Trophoblast cell (in vitro differentiated cells and primary cell): ENCODE results near the gene DCDC2C.

Experiments used
- DNase-seq, 2 donors: peaks; one replicate each; pipeline ENCODE4 v3.0.0-alpha.2; 2016
- H2AFZ ChIP-seq: 2 replicates; pipeline ENCODE4 v1.6.1; 2013; ENCODE audit warnings: low read length, moderate library complexity, mild to moderate bottlenecking; ENCODE audit not compliant: insufficient read depth, poor library complexity
- H2AK5ac ChIP-seq: 2 replicates; pipeline ENCODE4 v1.6.1; 2013; ENCODE audit warnings: mild to moderate bottlenecking, low read length
- H2BK120ac ChIP-seq: 2 replicates; pipeline ENCODE4 v1.6.1; 2013; ENCODE audit warnings: low read length, mild to moderate bottlenecking, moderate library complexity; ENCODE audit not compliant: insufficient read depth, poor library complexity
- H2BK12ac ChIP-seq: 2 replicates; pipeline ENCODE4 v1.6.1; 2013; ENCODE audit warnings: mild to moderate bottlenecking, low read length, moderate library complexity
- H2BK5ac ChIP-seq: 2 replicates; pipeline ENCODE4 v1.6.1; 2013; ENCODE audit warnings: low read length, low read depth, moderate library complexity, mild to moderate bottlenecking; ENCODE audit not compliant: poor library complexity
- H3K14ac ChIP-seq: 2 replicates; pipeline ENCODE4 v1.6.1; 2013; ENCODE audit warnings: mild to moderate bottlenecking, low read length
- H3K18ac ChIP-seq: 2 replicates; pipeline ENCODE4 v1.6.1; 2013; ENCODE audit warnings: mild to moderate bottlenecking, low read length
- H3K23ac ChIP-seq: 2 replicates; pipeline ENCODE4 v1.6.1; 2013; ENCODE audit warnings: low read length
- H3K27ac ChIP-seq: 2 replicates; pipeline ENCODE4 v1.5.1; 2013; ENCODE audit warnings: low read depth, mild to moderate bottlenecking, inconsistent platforms, low read length, moderate library complexity
- H3K27me3 ChIP-seq: 2 replicates; pipeline ENCODE4 v1.6.1; 2013; ENCODE audit warnings: inconsistent platforms, mild to moderate bottlenecking, low read length, moderate library complexity; ENCODE audit not compliant: insufficient read depth
- H3K36me3 ChIP-seq, 2 experiments: 1 replicate in 1 of 2; 2 replicates in 1 of 2; pipeline ENCODE4 v1.6.1; 2013; ENCODE audit warnings: low read length in 2 of 2, mild to moderate bottlenecking in 2 of 2, moderate library complexity in 1 of 2; ENCODE audit not compliant: insufficient read depth in 2 of 2, control insufficient read depth in 1 of 2
- H3K4ac ChIP-seq: 2 replicates; pipeline ENCODE4 v1.6.1; 2013; ENCODE audit warnings: low read depth, mild to moderate bottlenecking, low read length, moderate library complexity
- H3K4me1 ChIP-seq, 2 experiments: 1 replicate in 1 of 2; 2 replicates in 1 of 2; pipeline ENCODE4 v1.6.1; 2013; ENCODE audit warnings: low read length in 2 of 2, mild to moderate bottlenecking in 2 of 2, moderate library complexity in 1 of 2; ENCODE audit not compliant: insufficient read depth in 2 of 2, control insufficient read depth in 1 of 2
- H3K4me2 ChIP-seq: 2 replicates; pipeline ENCODE4 v1.6.1; 2013; ENCODE audit warnings: inconsistent platforms, mild to moderate bottlenecking, low read length, moderate library complexity
- H3K4me3 ChIP-seq: 2 replicates; pipeline ENCODE4 v1.5.1; 2013; ENCODE audit warnings: mild to moderate bottlenecking, low read depth, low read length, inconsistent platforms
- H3K79me1 ChIP-seq: one replicate; pipeline ENCODE4 v1.6.1; 2013; ENCODE audit warnings: low read length
- H3K79me2 ChIP-seq: 2 replicates; pipeline ENCODE4 v1.6.1; 2013; ENCODE audit warnings: low read length, mild to moderate bottlenecking; ENCODE audit not compliant: control insufficient read depth, insufficient read depth, poor library complexity
- H3K9ac ChIP-seq: 2 replicates; pipeline ENCODE4 v1.6.1; 2013; ENCODE audit warnings: mild to moderate bottlenecking, low read length
- H3K9me3 ChIP-seq: 2 replicates; pipeline ENCODE4 v1.6.1; 2013; ENCODE audit warnings: low read depth, mild to moderate bottlenecking, control low read depth, inconsistent platforms, low read length; ENCODE audit not compliant: insufficient read depth
- H4K12ac ChIP-seq: 2 replicates; pipeline ENCODE4 v1.6.1; 2013; ENCODE audit warnings: low read depth, mild to moderate bottlenecking, low read length, moderate library complexity
- H4K8ac ChIP-seq: 2 replicates; pipeline ENCODE4 v1.6.1; 2013; ENCODE audit warnings: low read depth, mild to moderate bottlenecking, low read length, moderate library complexity
- H4K91ac ChIP-seq: one replicate; pipeline ENCODE4 v1.6.1; 2013; ENCODE audit warnings: low read depth, mild to moderate bottlenecking, low read length, moderate library complexity
- WGBS: extraction: QIAGEN DNeasy Blood & Tissue Kit; methylation state at CpG from one replicate; pipeline ENCODE4 v1.1.7; 2013; ENCODE audit warnings: missing lambda C conversion rate; ENCODE audit not compliant: insufficient read length, insufficient coverage; ENCODE audit errors: extremely low coverage; 5-methylcytosine and 5-hydroxymethylcytosine counted together

The DCDC2C gene

DNA sequence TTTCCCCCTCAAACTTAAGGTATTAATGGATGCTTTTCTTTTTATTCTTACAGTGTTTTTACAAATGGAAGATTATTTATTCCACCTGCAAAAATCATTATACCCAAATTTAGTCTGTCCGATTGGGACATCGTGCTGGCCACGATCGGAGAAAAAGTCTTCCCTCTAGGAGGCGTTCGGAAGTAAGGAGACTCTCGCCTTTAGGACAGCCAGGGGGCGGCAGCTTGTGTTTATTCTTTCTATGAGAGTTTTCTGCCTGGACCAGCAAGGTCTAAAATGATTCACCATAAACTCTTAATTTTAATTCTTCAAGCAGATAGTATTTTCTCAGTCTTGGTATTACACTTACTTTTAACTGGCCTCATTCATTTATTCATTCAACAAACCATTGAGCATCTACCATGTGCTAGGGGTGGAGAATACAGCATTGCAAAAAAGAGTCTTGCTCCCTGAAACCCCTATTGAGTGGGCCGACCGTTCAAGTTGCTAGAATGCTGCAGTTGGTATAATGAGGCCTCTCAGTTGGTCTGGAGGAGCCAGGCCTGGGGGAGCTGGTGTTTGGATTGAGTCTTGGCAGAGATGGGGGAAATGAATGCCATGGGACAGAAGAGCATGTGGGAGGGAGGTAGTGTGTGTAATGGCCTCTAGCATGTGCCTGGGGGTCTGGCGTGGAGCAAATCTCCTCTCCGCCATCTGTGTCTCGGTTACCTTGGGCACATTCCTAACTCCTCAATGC is 38.7 kb downstream of the DCDC2C start:
- Histone ChIP-seq H3K4me2 (no peak overlapping the region), H2AFZ (no peak overlapping the region), H3K27me3 (no peaks in the 10 kb centered on the region), H3K4me1 (peaks cover 0 to 3% of the 10 kb centered on the region in 2 experiments), H3K9ac (no peak overlapping the region), H3K27ac (no peak overlapping the region), H2BK12ac (no peak overlapping the region), H3K4ac (no peak overlapping the region), H3K14ac (no peak overlapping the region), H4K91ac (no peak overlapping the region), H3K79me1 (no peaks in the 10 kb centered on the region), H3K9me3 (peaks cover 2% of the 10 kb centered on the region), H3K36me3 (no peaks in the 10 kb centered on the region), H4K12ac (no peak overlapping the region), H2BK120ac (no peak overlapping the region), H3K79me2 (no peaks in the 10 kb centered on the region), H3K23ac (no peak overlapping the region), H3K4me3 (no peak overlapping the region), H2BK5ac (no peak overlapping the region), H4K8ac (no peak overlapping the region), H3K18ac (no peak overlapping the region), H2AK5ac (no peak overlapping the region)
- DNase-seq, result no peak
- WGBS, result no CpG with 5 or more reads among the region's 13 CpGs

GRCh38 chr2:3742743-3743508 is 39.6 kb downstream of the DCDC2C start:
- Histone ChIP-seq H3K79me1 (no peaks in the 10 kb centered on the region), H3K23ac (no peak overlapping the region), H2AK5ac (no peak overlapping the region), H3K18ac (no peak overlapping the region), H3K4ac (no peak overlapping the region), H3K9ac (no peak overlapping the region), H3K9me3 (peaks cover 4% of the 10 kb centered on the region), H3K14ac (no peak overlapping the region), H2AFZ (no peak overlapping the region), H4K91ac (no peak overlapping the region), H2BK12ac (no peak overlapping the region), H4K12ac (no peak overlapping the region), H2BK5ac (no peak overlapping the region), H4K8ac (no peak overlapping the region), H3K79me2 (no peaks in the 10 kb centered on the region), H3K27ac (no peak overlapping the region), H3K4me2 (no peak overlapping the region), H3K27me3 (no peaks in the 10 kb centered on the region), H3K4me3 (no peak overlapping the region), H3K4me1 (peaks cover 0 to 3% of the 10 kb centered on the region in 2 experiments), H2BK120ac (no peak overlapping the region), H3K36me3 (no peaks in the 10 kb centered on the region)
- no peak for DNase-seq
- no CpG with 5 or more reads among the region's 5 CpGs for WGBS

DNA sequence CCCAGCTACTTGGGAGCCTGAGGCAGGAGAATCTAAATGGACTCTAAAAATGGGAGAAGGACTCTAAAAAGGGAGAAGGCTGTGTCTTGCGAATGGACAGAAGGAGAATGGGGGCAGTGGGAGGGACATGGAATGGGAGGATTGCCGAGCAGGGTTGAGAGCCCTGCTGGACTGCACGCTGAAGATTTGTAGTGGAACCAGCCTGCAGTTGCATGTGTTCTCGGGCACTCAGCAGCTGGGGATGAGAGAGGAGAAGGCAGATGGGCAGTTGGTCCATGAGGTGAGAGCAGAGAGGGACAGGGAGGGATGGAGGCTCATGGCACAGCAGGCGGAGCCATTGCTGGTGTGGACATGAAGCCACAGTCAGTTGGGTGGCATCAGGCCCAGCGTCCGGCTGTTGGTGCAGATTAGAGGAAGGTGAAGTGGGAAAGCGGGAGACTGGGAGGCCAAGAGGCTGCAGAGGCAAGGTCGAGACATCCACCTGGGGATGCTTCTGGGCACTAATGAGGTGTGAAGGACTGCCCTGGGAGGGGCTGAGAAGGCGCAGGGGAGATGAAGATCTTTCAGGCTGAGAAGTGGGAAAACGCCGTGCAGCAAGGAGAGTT is 40.7 kb downstream of the DCDC2C start:
- Histone ChIP-seq H3K18ac (no peak overlapping the region), H2BK12ac (no peak overlapping the region), H3K27me3 (no peaks in the 10 kb centered on the region), H2BK120ac (no peak overlapping the region), H3K9me3 (peaks cover 4% of the 10 kb centered on the region), H3K9ac (no peak overlapping the region), H2AFZ (no peak overlapping the region), H3K23ac (peak overlapping the region; percentile 93), H3K79me2 (no peaks in the 10 kb centered on the region), H3K4me3 (no peak overlapping the region), H3K4ac (no peak overlapping the region), H3K14ac (no peak overlapping the region), H2BK5ac (no peak overlapping the region), H4K91ac (no peak overlapping the region), H4K8ac (no peak overlapping the region), H2AK5ac (no peak overlapping the region), H3K79me1 (no peaks in the 10 kb centered on the region), H4K12ac (no peak overlapping the region), H3K4me1 (peaks cover 0 to 3% of the 10 kb centered on the region in 2 experiments), H3K36me3 (no peaks in the 10 kb centered on the region), H3K27ac (no peak overlapping the region), H3K4me2 (no peak overlapping the region)
- no peak for DNase-seq
- no CpG with 5 or more reads among the region's 12 CpGs for WGBS

DNA sequence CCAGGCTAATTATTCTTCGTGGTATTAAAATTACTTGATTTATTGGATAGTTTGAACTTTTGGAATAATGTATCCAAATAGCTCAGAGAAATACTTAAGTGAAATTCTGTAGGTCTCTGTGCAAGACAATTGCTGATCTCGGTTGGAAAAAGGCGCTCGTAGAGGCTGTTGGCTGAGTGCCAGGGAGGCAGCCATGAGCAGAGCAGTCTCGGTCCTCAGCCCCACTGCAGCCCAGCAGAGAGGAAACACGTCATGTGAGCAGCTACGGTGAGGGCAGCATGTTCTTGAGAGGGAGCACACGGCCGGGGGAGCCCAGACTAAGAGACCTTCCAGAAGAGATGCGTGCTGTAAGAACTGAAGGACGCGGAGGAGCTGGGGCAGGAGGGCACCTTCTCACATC is 42.5 kb downstream of the DCDC2C start:
- Histone ChIP-seq H4K8ac (no peak overlapping the region), H3K9me3 (peaks cover 4% of the 10 kb centered on the region), H3K23ac (no peak overlapping the region), H2AFZ (no peak overlapping the region), H2BK120ac (no peak overlapping the region), H3K27me3 (no peaks in the 10 kb centered on the region), H3K36me3 (no peaks in the 10 kb centered on the region), H3K18ac (no peak overlapping the region), H4K91ac (no peak overlapping the region), H3K14ac (no peak overlapping the region), H3K4me1 (peaks cover 0 to 3% of the 10 kb centered on the region in 2 experiments), H3K79me2 (no peaks in the 10 kb centered on the region), H4K12ac (no peak overlapping the region), H3K27ac (no peak overlapping the region), H3K79me1 (no peaks in the 10 kb centered on the region), H2BK12ac (no peak overlapping the region), H2AK5ac (no peak overlapping the region), H3K4me3 (peak overlapping the region; percentile 12), H2BK5ac (no peak overlapping the region), H3K4ac (no peak overlapping the region), H3K4me2 (no peak overlapping the region), H3K9ac (no peak overlapping the region)
- no peak for DNase-seq
- WGBS, result no CpG with 5 or more reads among the region's 12 CpGs
